Measurements from ENCODE around the gene AFF1. TPM values are rescaled to one million over a fixed set of nuclear protein-coding genes. Genes with fewer than 3 reads are reported as not detected.

AFF1 gene
- total and polyA plus RNA-seq, 7 donors: 7.2 to 100 (median 61.7) TPM

DNA sequence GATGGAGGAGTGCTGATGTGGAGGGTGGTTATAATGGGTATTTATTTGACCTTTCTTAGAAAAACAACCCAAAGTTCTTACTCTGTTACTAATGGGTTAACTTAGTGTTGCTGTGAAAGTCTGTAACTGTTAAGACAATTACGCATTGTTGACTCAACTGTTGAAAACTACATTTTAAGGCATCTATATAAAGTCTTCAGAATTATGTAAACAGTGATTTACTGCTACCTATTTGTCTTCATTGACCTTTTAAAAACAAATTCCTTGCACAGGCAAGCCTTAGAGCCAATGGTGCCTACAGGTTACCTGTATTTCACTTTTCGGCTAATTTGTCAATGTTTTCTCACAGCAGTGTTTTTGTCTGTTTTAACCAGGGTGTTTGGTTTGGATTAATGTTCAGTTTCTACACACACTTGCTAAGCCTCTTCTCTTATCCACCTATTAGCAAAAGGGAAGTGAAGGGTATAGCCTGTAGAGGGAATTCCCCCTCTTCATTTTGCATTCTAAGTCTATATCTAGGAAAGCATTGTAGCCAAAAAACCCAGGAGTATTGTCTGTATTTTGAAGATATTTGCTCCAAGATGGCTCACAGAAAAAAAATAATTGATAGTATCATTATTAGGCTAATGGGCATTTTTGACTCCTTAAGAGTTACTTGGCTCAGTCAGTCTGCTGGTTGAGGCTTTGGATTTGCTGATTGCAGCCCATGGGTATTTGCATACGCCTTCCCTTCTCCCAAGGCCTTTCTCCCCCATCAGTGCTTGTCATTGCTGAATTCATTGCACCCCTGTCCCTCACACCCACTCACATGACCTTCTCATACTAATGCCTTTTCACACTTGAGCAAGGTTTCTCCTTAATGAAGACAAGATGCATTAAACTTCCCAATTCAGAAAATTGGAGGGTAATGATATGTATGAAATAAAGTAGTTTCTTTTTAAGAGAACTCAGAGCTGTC lies 30.5 kb downstream of the AFF1 start:
- no peak for TF ChIP-seq EP300 (IDR thresholded peaks at IDR 0.05)
- no peak for TF ChIP-seq POLR2A (IDR thresholded peaks at IDR 0.05)
- TF ChIP-seq, protein P1, sequence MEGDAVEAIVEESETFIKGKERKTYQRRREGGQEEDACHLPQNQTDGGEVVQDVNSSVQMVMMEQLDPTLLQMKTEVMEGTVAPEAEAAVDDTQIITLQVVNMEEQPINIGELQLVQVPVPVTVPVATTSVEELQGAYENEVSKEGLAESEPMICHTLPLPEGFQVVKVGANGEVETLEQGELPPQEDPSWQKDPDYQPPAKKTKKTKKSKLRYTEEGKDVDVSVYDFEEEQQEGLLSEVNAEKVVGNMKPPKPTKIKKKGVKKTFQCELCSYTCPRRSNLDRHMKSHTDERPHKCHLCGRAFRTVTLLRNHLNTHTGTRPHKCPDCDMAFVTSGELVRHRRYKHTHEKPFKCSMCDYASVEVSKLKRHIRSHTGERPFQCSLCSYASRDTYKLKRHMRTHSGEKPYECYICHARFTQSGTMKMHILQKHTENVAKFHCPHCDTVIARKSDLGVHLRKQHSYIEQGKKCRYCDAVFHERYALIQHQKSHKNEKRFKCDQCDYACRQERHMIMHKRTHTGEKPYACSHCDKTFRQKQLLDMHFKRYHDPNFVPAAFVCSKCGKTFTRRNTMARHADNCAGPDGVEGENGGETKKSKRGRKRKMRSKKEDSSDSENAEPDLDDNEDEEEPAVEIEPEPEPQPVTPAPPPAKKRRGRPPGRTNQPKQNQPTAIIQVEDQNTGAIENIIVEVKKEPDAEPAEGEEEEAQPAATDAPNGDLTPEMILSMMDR (IDR thresholded peaks at IDR 0.05): no peak
- TF ChIP-seq POLR2AphosphoS5 (IDR thresholded peaks at IDR 0.05): no peak
- intact Hi-C loops (cut with DNase I): no loop called here
- H3K4me1 ChIP-seq: peaks cover 0 to 36% (median 25%) of the 10 kb centered on the region in 4 donors

DNA sequence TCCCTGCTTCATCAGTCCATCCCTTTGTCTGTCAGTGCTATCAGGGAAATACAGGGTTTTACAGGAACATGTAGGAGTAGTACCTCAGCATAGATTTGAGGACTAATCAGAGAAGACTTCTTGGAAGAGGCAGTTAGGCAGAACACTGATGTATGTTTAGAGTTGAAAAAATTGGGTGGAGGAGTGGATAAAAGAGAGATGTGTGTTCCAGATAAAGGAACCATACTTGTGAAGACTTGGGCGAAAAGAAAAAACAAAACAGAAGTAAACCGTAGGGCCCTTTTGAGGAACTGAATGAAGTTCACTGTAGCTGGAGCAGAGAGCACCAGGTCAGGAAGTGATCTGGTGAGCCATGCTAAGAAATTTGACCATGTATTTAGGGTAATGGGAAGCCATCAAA lies 32.3 kb downstream of the AFF1 start:
- H3K4me1 ChIP-seq: peaks cover 0 to 33% (median 24%) of the 10 kb centered on the region in 4 donors
- H3K36me3 ChIP-seq: no peaks in the 10 kb centered on the region
- TF ChIP-seq EP300 (IDR thresholded peaks at IDR 0.05): no peak
- TF ChIP-seq POLR2A (IDR thresholded peaks at IDR 0.05): no peak
- no peak for TF ChIP-seq POLR2AphosphoS5 (IDR thresholded peaks at IDR 0.05)
- TF ChIP-seq, protein P1 (IDR thresholded peaks at IDR 0.05): no peak
- H3K9me3 ChIP-seq: no peaks in the 10 kb centered on the region
- H3K27ac ChIP-seq: no peak overlapping the region
- intact Hi-C loops (cut with DNase I): no loop called here
- 68 to 90% methylated on average over 2 of the region's 2 CpGs for WGBS, 2 donors
- H3K27me3 ChIP-seq: no peaks in the 10 kb centered on the region
- no peak overlapping the region for H3K4me3 ChIP-seq
- no peak for DNase-seq

More for the DNA sequence above, 30.5 kb downstream of the AFF1 start:
- H3K4me3 ChIP-seq: no peak overlapping the region
- 65 to 84% methylated on average over 3 of the region's 3 CpGs for WGBS, 2 donors
- H3K27me3 ChIP-seq: no peaks in the 10 kb centered on the region
- H3K36me3 ChIP-seq: no peaks in the 10 kb centered on the region
- H3K27ac ChIP-seq: no peak overlapping the region
- no peaks in the 10 kb centered on the region for H3K9me3 ChIP-seq
- no peak for DNase-seq

DNA sequence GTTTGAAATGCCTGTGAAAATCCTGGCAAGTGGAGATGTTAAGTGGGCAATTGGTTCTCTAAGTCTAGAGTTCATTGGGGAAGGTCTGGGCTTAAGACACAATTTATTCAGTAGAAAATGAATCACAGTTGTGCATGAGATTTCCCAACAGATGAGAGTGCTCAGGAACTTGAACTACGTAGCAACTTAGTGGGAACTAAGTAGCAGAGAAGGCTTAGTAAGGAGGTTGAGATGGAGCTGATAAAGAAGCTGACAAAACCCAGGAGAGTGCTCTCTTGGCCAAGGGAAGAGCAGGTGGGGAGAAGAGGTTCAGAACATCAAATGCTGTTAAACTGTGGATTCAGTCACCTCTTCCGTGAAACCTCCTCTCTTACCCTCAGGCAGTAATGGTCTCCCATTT lies 33.0 kb downstream of the AFF1 start:
- intact Hi-C loops (cut with DNase I): no loop called here
- no peaks in the 10 kb centered on the region for H3K27me3 ChIP-seq
- no peak for DNase-seq
- H3K4me3 ChIP-seq: no peak overlapping the region
- TF ChIP-seq POLR2A (IDR thresholded peaks at IDR 0.05): no peak
- TF ChIP-seq, protein P1 (IDR thresholded peaks at IDR 0.05): no peak
- no peak for TF ChIP-seq POLR2AphosphoS5 (IDR thresholded peaks at IDR 0.05)
- no peak for TF ChIP-seq EP300 (IDR thresholded peaks at IDR 0.05)
- H3K36me3 ChIP-seq: no peaks in the 10 kb centered on the region
- WGBS, 2 donors: 83 to 96% methylated on average over 2 of the region's 2 CpGs
- no peaks in the 10 kb centered on the region for H3K9me3 ChIP-seq
- H3K27ac ChIP-seq: no peak overlapping the region
- peaks cover 0 to 34% (median 26%) of the 10 kb centered on the region in 4 donors for H3K4me1 ChIP-seq

DNA sequence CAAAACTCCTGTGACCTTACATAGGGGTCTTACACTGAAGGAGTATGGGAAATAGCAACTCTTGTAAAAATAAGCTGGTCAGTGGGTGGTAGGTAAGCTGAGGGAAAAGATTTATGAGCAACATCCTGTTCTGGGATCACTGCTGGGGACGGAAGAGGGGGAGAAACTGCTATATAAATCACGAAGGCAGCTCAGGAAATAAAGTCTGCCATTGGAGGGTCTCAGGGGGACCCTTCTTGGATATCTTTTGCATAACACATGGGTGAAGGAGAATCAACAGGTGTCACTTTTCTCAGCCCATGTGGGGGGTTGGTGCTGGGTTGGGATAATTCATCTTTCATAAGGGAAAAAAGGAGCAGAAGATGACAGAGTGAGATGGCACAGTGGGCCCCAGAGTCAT lies 33.7 kb downstream of the AFF1 start:
- Histone ChIP-seq H3K4me3 (no peak overlapping the region), H3K4me1 (peaks cover 0 to 41% (median 28%) of the 10 kb centered on the region in 4 donors), H3K27me3 (no peaks in the 10 kb centered on the region), H3K27ac (no peak overlapping the region), H3K36me3 (no peaks in the 10 kb centered on the region), H3K9me3 (no peaks in the 10 kb centered on the region)
- DNase-seq: no peak
- WGBS, 2 donors: 61 to 86% methylated on average over 2 of the region's 2 CpGs
- TF ChIP-seq, protein P1 (IDR thresholded peaks at IDR 0.05): no peak
- no peak for TF ChIP-seq POLR2A (IDR thresholded peaks at IDR 0.05)
- no peak for TF ChIP-seq POLR2AphosphoS5 (IDR thresholded peaks at IDR 0.05)
- TF ChIP-seq EP300 (IDR thresholded peaks at IDR 0.05): no peak
- intact Hi-C loops (cut with DNase I): no loop called here
